ENCODE results near the gene HEBP1. TPM values are rescaled to one million over a fixed set of nuclear protein-coding genes. Genes with fewer than 3 reads are reported as not detected.

The HEBP1 gene
- polyA plus RNA-seq, 1 donor (not counting 4 experiments of a cell fraction or from before 2014, with no cell fraction given), result 24.8 TPM

GRCh38 chr12:12933742-12934141 is 66.3 kb downstream of the HEBP1 start:
- H3K4me1 ChIP-seq (ENCODE audit: control insufficient read depth, extremely low read depth, insufficient read depth, low read length), result no peaks in the 10 kb centered on the region
- no peak overlapping the region for H3K27ac ChIP-seq (ENCODE audit: control insufficient read depth, insufficient read depth, low read length)
- no peaks in the 10 kb centered on the region for H4K20me1 ChIP-seq (ENCODE audit: control insufficient read depth, extremely low read depth, insufficient read depth, low read length)
- peaks cover 0 to 2% of the 10 kb centered on the region in 2 experiments for H3K36me3 ChIP-seq (ENCODE audit: control insufficient read depth in 2 of 2, extremely low read depth in 1 of 2, insufficient read depth in 2 of 2, low read length in 2 of 2)
- TF ChIP-seq, protein P1, sequence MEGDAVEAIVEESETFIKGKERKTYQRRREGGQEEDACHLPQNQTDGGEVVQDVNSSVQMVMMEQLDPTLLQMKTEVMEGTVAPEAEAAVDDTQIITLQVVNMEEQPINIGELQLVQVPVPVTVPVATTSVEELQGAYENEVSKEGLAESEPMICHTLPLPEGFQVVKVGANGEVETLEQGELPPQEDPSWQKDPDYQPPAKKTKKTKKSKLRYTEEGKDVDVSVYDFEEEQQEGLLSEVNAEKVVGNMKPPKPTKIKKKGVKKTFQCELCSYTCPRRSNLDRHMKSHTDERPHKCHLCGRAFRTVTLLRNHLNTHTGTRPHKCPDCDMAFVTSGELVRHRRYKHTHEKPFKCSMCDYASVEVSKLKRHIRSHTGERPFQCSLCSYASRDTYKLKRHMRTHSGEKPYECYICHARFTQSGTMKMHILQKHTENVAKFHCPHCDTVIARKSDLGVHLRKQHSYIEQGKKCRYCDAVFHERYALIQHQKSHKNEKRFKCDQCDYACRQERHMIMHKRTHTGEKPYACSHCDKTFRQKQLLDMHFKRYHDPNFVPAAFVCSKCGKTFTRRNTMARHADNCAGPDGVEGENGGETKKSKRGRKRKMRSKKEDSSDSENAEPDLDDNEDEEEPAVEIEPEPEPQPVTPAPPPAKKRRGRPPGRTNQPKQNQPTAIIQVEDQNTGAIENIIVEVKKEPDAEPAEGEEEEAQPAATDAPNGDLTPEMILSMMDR (optimal IDR thresholded peaks at IDR 0.05 in 1 of 3, IDR thresholded peaks at IDR 0.05 in 1 of 3, conservative IDR thresholded peaks at IDR 0.05 in 1 of 3; ENCODE audit: extremely low read depth in 1 of 3, insufficient read depth in 2 of 3, low read length in 3 of 3), result no peak
- no peak for TF ChIP-seq EZH2 (IDR thresholded peaks at IDR 0.05; ENCODE audit: low read length)
- dilution Hi-C loops (cut with MboI; ENCODE audit: extremely low pct_ligation_motif_present, low sequenced_read_pairs), result no loop called here
- no peak overlapping the region for H3K4me3 ChIP-seq (ENCODE audit: control insufficient read depth in 2 of 3, extremely low read depth in 1 of 3, insufficient read depth in 2 of 3, low read depth in 1 of 3, low read length in 3 of 3)
- FAIRE-seq (no peak), DNase-seq (ENCODE audit: low read depth, low spot score) (no peak)
- H3K79me2 ChIP-seq (ENCODE audit: control insufficient read depth, insufficient read depth, low read length), result no peaks in the 10 kb centered on the region
- H3K4me2 ChIP-seq (ENCODE audit: control insufficient read depth, extremely low read depth, insufficient read depth, low read depth, low read length), result no peak overlapping the region
- H3K9me3 ChIP-seq (ENCODE audit: control insufficient read depth, low read depth, low read length), result no peaks in the 10 kb centered on the region
- H2AFZ ChIP-seq (ENCODE audit: control insufficient read depth, low read length), result no peak overlapping the region
- no peaks in the 10 kb centered on the region for H3K27me3 ChIP-seq (ENCODE audit: control insufficient read depth, extremely low read depth, insufficient read depth, low read length)
- H3K9me1 ChIP-seq (ENCODE audit: control insufficient read depth, extremely low read depth, insufficient read depth, low read length), result no peaks in the 10 kb centered on the region
- no peak overlapping the region for H3K9ac ChIP-seq (ENCODE audit: control insufficient read depth, extremely low read depth, insufficient read depth, low read length)

- H3K79me2 ChIP-seq (ENCODE audit: control insufficient read depth, insufficient read depth, low read length), result peaks cover 2% of the 10 kb centered on the region
- no peaks in the 10 kb centered on the region for H3K9me1 ChIP-seq (ENCODE audit: control insufficient read depth, extremely low read depth, insufficient read depth, low read length)
- dilution Hi-C loops (cut with MboI; ENCODE audit: extremely low pct_ligation_motif_present, low sequenced_read_pairs), result no loop called here
- DNase-seq (ENCODE audit: low read depth, low spot score) (no peak), FAIRE-seq (no peak)
- peaks cover 8% of the 10 kb centered on the region for H3K4me1 ChIP-seq (ENCODE audit: control insufficient read depth, extremely low read depth, insufficient read depth, low read length)
- H3K4me2 ChIP-seq (ENCODE audit: control insufficient read depth, extremely low read depth, insufficient read depth, low read depth, low read length), result no peak overlapping the region
- H3K27ac ChIP-seq (ENCODE audit: control insufficient read depth, insufficient read depth, low read length), result no peak overlapping the region
- TF ChIP-seq, protein P1 (optimal IDR thresholded peaks at IDR 0.05 in 1 of 3, IDR thresholded peaks at IDR 0.05 in 1 of 3, conservative IDR thresholded peaks at IDR 0.05 in 1 of 3; ENCODE audit: extremely low read depth in 1 of 3, insufficient read depth in 2 of 3, low read length in 3 of 3), result no peak
- no peaks in the 10 kb centered on the region for H4K20me1 ChIP-seq (ENCODE audit: control insufficient read depth, extremely low read depth, insufficient read depth, low read length)
- H3K27me3 ChIP-seq (ENCODE audit: control insufficient read depth, extremely low read depth, insufficient read depth, low read length), result no peaks in the 10 kb centered on the region
- H3K36me3 ChIP-seq (ENCODE audit: control insufficient read depth in 2 of 2, extremely low read depth in 1 of 2, insufficient read depth in 2 of 2, low read length in 2 of 2), result peaks cover 0 to 2% of the 10 kb centered on the region in 2 experiments
- H3K9ac ChIP-seq (ENCODE audit: control insufficient read depth, extremely low read depth, insufficient read depth, low read length), result no peak overlapping the region
- no peak overlapping the region for H3K4me3 ChIP-seq (ENCODE audit: control insufficient read depth in 2 of 3, extremely low read depth in 1 of 3, insufficient read depth in 2 of 3, low read depth in 1 of 3, low read length in 3 of 3)
- no peaks in the 10 kb centered on the region for H3K9me3 ChIP-seq (ENCODE audit: control insufficient read depth, low read depth, low read length)
- H2AFZ ChIP-seq (ENCODE audit: control insufficient read depth, low read length), result no peak overlapping the region
These were observed 69.3 kb downstream of the HEBP1 start for GRCh38 chr12:12930633-12931219.
